ENCODE data around the gene SLC6A2.
"Not testable (repeated sequence)": the region's sequence is repeated elsewhere in the genome, so short reads cannot be mapped to it uniquely, and the experiment has no call there.

The SLC6A2 gene

DNA sequence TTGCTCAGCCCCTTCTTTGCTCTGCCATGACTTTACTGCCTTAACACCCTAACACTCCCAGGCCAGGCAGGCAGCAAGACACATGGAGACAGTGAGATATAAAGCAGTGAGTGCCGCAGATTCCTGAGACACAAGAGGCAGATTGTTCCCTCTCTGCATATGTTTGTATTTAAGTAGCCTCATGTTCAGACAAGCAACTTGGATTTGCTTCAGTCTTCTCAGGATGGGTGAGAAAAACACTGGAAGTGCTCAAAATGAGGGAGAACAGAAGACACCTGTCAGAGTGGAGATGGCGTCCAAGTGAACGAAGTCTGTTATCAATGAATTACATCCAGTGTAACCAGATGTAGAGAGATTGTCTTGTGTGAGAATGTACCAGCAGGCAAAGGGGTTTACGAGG is 90.3 kb downstream of the SLC6A2 start:
- Histone ChIP-seq H3K9me3 (replicated peaks; ENCODE audit: insufficient read depth, low read length) (no peaks in the 10 kb centered on the region), H3K27ac (ENCODE audit: low read length) (no peak overlapping the region), H3K4me1 (ENCODE audit: low read length) (no peaks in the 10 kb centered on the region), H4K20me1 (ENCODE audit: insufficient read depth, low read length) (no peaks in the 10 kb centered on the region), H3K36me3 (replicated peaks; ENCODE audit: insufficient read depth, low read length) (no peaks in the 10 kb centered on the region), H3K79me2 (ENCODE audit: low read length) (no peaks in the 10 kb centered on the region), H3F3A (ENCODE audit: insufficient read depth, low read length) (no peaks in the 10 kb centered on the region), H2AFZ (ENCODE audit: low read length) (no peak overlapping the region), H3K9me2 (replicated peaks; ENCODE audit: insufficient read depth, low read length) (no peaks in the 10 kb centered on the region), H3K4me2 (ENCODE audit: low read depth, low read length) (no peak overlapping the region), H3K27me3 (replicated peaks; ENCODE audit: insufficient read depth, low read length) (no peaks in the 10 kb centered on the region), H3K4me3 (ENCODE audit: low read length) (no peak overlapping the region), H3K9ac (ENCODE audit: low read length) (no peak overlapping the region)
- DNase-seq: no peak
- TF ChIP-seq, protein P1, sequence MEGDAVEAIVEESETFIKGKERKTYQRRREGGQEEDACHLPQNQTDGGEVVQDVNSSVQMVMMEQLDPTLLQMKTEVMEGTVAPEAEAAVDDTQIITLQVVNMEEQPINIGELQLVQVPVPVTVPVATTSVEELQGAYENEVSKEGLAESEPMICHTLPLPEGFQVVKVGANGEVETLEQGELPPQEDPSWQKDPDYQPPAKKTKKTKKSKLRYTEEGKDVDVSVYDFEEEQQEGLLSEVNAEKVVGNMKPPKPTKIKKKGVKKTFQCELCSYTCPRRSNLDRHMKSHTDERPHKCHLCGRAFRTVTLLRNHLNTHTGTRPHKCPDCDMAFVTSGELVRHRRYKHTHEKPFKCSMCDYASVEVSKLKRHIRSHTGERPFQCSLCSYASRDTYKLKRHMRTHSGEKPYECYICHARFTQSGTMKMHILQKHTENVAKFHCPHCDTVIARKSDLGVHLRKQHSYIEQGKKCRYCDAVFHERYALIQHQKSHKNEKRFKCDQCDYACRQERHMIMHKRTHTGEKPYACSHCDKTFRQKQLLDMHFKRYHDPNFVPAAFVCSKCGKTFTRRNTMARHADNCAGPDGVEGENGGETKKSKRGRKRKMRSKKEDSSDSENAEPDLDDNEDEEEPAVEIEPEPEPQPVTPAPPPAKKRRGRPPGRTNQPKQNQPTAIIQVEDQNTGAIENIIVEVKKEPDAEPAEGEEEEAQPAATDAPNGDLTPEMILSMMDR (IDR thresholded peaks at IDR 0.05; ENCODE audit: low read length): no peak
- no peak for TF ChIP-seq EZH2phosphoT487 (IDR thresholded peaks at IDR 0.05; ENCODE audit: low read length)
- TF ChIP-seq EZH2 (optimal IDR thresholded peaks at IDR 0.05; ENCODE audit: low read depth, low read length): no peak

DNA sequence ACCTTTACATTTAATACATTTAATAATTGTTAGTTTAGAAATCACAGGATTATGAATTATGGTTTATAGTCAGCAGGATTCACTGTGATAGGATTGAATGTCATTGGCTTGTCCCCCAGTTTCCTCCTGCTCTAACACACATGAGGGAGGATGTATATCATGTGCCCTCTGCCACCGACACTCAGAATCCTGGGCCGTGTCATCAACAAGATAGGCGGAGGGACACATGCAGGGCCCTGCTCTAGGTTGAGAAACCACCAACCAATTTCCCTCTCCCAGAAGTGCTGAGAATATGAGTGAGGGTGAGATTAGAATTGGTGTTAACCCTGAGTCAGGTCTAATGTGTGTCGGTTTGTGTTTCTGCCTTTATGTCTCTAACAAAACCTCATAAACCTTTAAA is 92.0 kb downstream of the SLC6A2 start:
- Histone ChIP-seq H3K9ac (ENCODE audit: low read length) (no peak overlapping the region), H3F3A (ENCODE audit: insufficient read depth, low read length) (peaks cover 6% of the 10 kb centered on the region), H3K36me3 (replicated peaks; ENCODE audit: insufficient read depth, low read length) (no peaks in the 10 kb centered on the region), H3K4me1 (ENCODE audit: low read length) (peaks cover 6% of the 10 kb centered on the region), H3K9me3 (replicated peaks; ENCODE audit: insufficient read depth, low read length) (no peaks in the 10 kb centered on the region), H3K4me2 (ENCODE audit: low read depth, low read length) (no peak overlapping the region), H3K9me2 (replicated peaks; ENCODE audit: insufficient read depth, low read length) (no peaks in the 10 kb centered on the region), H4K20me1 (ENCODE audit: insufficient read depth, low read length) (no peaks in the 10 kb centered on the region), H3K79me2 (ENCODE audit: low read length) (no peaks in the 10 kb centered on the region), H3K27me3 (replicated peaks; ENCODE audit: insufficient read depth, low read length) (no peaks in the 10 kb centered on the region), H3K4me3 (ENCODE audit: low read length) (no peak overlapping the region), H2AFZ (ENCODE audit: low read length) (no peak overlapping the region), H3K27ac (ENCODE audit: low read length) (no peak overlapping the region)
- DNase-seq: no peak
- TF ChIP-seq, protein P1 (IDR thresholded peaks at IDR 0.05; ENCODE audit: low read length): no peak
- TF ChIP-seq EZH2phosphoT487 (IDR thresholded peaks at IDR 0.05; ENCODE audit: low read length): no peak

DNA sequence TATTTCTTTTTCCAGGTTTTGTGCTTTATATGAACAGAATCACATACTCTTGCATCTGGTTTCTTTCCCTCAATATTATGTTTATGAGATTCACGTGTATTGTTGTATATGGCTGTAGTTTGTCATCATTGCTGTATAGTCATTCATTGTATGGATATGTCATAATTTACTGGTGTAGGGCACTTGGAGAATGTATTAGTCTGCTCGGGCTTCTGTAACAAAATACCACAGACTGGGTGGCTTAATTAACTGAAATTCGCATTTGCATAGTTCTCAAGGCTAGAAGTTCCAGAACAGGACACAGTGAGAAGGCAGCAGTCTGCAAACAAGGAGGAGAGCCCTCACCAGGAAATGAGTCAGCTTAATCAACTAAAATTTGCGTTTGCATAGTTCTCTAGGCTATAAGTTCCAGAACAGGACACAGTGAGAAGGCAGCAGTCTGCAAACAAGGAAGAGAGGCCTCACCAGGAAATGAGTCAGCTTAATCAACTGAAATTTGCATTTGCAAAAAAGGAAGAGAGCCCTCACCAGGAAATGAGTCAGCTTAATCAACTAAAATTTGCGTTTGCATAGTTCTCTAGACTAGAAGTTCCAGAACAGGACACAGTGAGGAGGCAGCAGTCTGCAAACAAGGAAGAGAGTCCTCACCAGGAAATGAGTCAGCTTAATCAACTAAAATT is 96.8 kb downstream of the SLC6A2 start:
- H3K36me3 ChIP-seq (replicated peaks; ENCODE audit: insufficient read depth, low read length); H2AFZ ChIP-seq (ENCODE audit: low read length); H3K79me2 ChIP-seq (ENCODE audit: low read length); H3K9me3 ChIP-seq (replicated peaks; ENCODE audit: insufficient read depth, low read length); H3K9ac ChIP-seq (ENCODE audit: low read length); H4K20me1 ChIP-seq (ENCODE audit: insufficient read depth, low read length); H3K4me3 ChIP-seq (ENCODE audit: low read length); H3K9me2 ChIP-seq (replicated peaks; ENCODE audit: insufficient read depth, low read length); H3K4me2 ChIP-seq (ENCODE audit: low read depth, low read length); H3K27me3 ChIP-seq (replicated peaks; ENCODE audit: insufficient read depth, low read length): not testable (repeated sequence)
- Histone ChIP-seq H3K4me1 (ENCODE audit: low read length) (peaks cover 19% of the 10 kb centered on the region), H3F3A (ENCODE audit: insufficient read depth, low read length) (peaks cover 19% of the 10 kb centered on the region), H3K27ac (ENCODE audit: low read length) (peak overlapping the region; percentile 88)
- peak; percentile 77 for DNase-seq

DNA sequence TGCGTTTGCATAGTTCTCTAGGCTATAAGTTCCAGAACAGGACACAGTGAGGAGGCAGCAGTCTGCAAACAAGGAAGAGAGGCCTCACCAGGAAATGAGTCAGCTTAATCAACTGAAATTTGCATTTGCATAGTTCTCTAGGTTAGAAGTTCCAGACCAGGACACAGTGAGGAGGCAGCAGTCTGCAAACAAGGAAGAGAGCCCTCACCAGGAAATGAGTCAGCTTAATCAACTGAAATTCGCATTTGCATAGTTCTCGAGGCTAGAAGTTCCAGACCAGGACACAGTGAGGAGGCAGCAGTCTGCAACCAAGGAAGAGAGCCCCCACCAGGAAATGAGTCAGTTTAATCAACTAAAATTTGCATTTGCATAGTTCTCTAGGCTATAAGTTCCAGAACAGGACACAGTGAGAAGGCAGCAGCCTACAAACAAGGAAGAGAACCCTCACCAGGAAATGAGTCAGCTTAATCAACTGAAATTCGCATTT is 97.4 kb downstream of the SLC6A2 start:
- not testable (repeated sequence) for H3K4me2 ChIP-seq (ENCODE audit: low read depth, low read length); H3K9ac ChIP-seq (ENCODE audit: low read length); H3K9me2 ChIP-seq (replicated peaks; ENCODE audit: insufficient read depth, low read length); H4K20me1 ChIP-seq (ENCODE audit: insufficient read depth, low read length); H3K9me3 ChIP-seq (replicated peaks; ENCODE audit: insufficient read depth, low read length); H3K36me3 ChIP-seq (replicated peaks; ENCODE audit: insufficient read depth, low read length); H3K27me3 ChIP-seq (replicated peaks; ENCODE audit: insufficient read depth, low read length); H3K79me2 ChIP-seq (ENCODE audit: low read length); H3K4me3 ChIP-seq (ENCODE audit: low read length)
- Histone ChIP-seq H3F3A (ENCODE audit: insufficient read depth, low read length) (peaks cover 19% of the 10 kb centered on the region), H3K27ac (ENCODE audit: low read length) (peak overlapping the region; percentile 88), H2AFZ (ENCODE audit: low read length) (peak overlapping the region; percentile 42; the same call in 1 of the 2 replicates), H3K4me1 (ENCODE audit: low read length) (peaks cover 19% of the 10 kb centered on the region)
- peak; percentile 75 for DNase-seq
